ENCODE results near the gene LIMA1. TPM values are rescaled to one million over a fixed set of nuclear protein-coding genes. Genes with fewer than 3 reads are reported as not detected.

LIMA1 gene
- total and polyA plus RNA-seq, 2 donors (not counting 1 experiment from before 2014, with no cell fraction given) = 1.3 to 2.1 TPM

DNA sequence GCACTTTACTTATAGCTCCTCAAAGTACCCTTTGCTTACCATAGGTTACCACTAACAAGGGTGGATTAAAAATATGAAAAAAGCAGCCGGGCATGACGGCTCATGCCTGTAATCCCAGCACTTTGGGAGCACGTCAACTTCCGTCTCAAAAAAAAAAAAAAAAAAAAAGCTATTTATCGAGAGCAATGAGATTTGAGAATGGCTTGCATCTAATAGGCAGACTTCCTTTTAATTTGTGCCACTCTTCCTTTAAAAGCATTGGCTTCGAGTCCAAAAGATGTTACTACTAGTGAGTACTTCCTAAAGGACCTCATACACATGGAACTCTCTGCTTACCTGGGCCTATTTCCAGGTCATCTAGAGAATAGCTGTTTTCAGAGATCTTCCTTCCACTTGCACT lies 77.7 kb downstream of the LIMA1 start:
- Mint-ChIP-seq H3K9me3 (ENCODE audit: insufficient read depth) (no peaks in the 10 kb centered on the region), H3K4me1 (no peaks in the 10 kb centered on the region), H3K27me3 (no peaks in the 10 kb centered on the region), H3K4me3 (no peak overlapping the region), H3K27ac (no peak overlapping the region)
- no peaks in the 10 kb centered on the region for H3K4me1 ChIP-seq (ENCODE audit: control insufficient read depth in 2 of 2, insufficient read depth in 2 of 2, low read length in 2 of 2)
- TF ChIP-seq EZH2 (IDR thresholded peaks at IDR 0.05; ENCODE audit: borderline replicate concordance, insufficient read depth, low read depth, low read length, poor library complexity, severe bottlenecking) = no peak
- TF ChIP-seq, protein P1, sequence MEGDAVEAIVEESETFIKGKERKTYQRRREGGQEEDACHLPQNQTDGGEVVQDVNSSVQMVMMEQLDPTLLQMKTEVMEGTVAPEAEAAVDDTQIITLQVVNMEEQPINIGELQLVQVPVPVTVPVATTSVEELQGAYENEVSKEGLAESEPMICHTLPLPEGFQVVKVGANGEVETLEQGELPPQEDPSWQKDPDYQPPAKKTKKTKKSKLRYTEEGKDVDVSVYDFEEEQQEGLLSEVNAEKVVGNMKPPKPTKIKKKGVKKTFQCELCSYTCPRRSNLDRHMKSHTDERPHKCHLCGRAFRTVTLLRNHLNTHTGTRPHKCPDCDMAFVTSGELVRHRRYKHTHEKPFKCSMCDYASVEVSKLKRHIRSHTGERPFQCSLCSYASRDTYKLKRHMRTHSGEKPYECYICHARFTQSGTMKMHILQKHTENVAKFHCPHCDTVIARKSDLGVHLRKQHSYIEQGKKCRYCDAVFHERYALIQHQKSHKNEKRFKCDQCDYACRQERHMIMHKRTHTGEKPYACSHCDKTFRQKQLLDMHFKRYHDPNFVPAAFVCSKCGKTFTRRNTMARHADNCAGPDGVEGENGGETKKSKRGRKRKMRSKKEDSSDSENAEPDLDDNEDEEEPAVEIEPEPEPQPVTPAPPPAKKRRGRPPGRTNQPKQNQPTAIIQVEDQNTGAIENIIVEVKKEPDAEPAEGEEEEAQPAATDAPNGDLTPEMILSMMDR (IDR thresholded peaks at IDR 0.05) = no peak
- intact Hi-C loops (cut with micrococcal nuclease) = no loop called here
- CTCF ChIA-PET = interaction anchor here (0.6 to 0.8 kb wide), 3 partner anchors 23 to 150 kb away, joined by 3 to 4 read pairs (median 4); no protein-coding TSS in a partner anchor
- H3K27me3 ChIP-seq (replicated peaks in 1 of 4; ENCODE audit: control extremely low read depth in 1 of 4, control insufficient read depth in 3 of 4, insufficient read depth in 4 of 4, low read length in 3 of 4) = no peaks in the 10 kb centered on the region
- WGBS (ENCODE audit: insufficient coverage) = 97% methylated on average over 6 of the region's 6 CpGs
- H3K36me3 ChIP-seq (replicated peaks in 1 of 2; ENCODE audit: control extremely low read depth in 1 of 2, control insufficient read depth in 1 of 2, extremely low read depth in 1 of 2, insufficient read depth in 2 of 2, low read length in 1 of 2) = no peaks in the 10 kb centered on the region
- H2AFZ ChIP-seq (ENCODE audit: insufficient read depth, low read depth, low read length, poor library complexity, severe bottlenecking) = no peak overlapping the region
- H3K9me3 ChIP-seq (ENCODE audit: control extremely low read depth in 1 of 3, control insufficient read depth in 2 of 3, insufficient read depth in 1 of 3, low read length in 2 of 3) = peaks cover 0 to 8% (median 0%) of the 10 kb centered on the region in 3 donors
- no peaks in the 10 kb centered on the region for H4K20me1 ChIP-seq (ENCODE audit: control insufficient read depth, insufficient read depth, low read length, poor library complexity, severe bottlenecking)
- H3K4me3 ChIP-seq (ENCODE audit: control extremely low read depth in 1 of 5, extremely low read depth in 1 of 5, insufficient read depth in 1 of 5, low read depth in 2 of 5, low read length in 4 of 5) = no peak overlapping the region
- no peak overlapping the region for H3K27ac ChIP-seq (ENCODE audit: low read length in 2 of 2)
- no peak overlapping the region for H3K9ac ChIP-seq (ENCODE audit: low read length)
- ATAC-seq (ENCODE audit: low read depth) (no peak), DNase-seq (no peak)
- no peaks in the 10 kb centered on the region for H3K79me2 ChIP-seq (ENCODE audit: control insufficient read depth, insufficient read depth, low read length)
- H3K4me2 ChIP-seq (replicated peaks; ENCODE audit: low read depth, low read length, poor library complexity, severe bottlenecking) = no peak overlapping the region
- POLR2A ChIA-PET = no interaction called here

DNA sequence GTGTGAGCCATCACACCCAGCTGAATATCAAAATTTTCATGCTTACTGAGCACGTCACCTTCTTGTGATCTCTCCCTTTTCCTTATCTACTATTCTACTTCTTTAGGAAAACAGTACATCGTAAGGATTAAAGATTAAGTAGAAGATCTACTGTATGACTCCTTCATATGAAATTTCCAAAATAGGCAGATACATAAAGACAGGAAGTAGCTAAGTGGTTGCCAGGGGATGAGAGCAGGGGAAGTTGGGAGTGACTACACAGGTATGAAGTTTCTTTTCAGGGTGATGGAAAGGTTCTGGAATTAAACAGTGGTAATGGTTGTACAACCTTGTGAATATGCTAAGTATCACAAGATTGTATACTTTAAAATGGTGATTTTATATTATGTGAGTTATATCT lies 79.6 kb downstream of the LIMA1 start:
- no peak overlapping the region for H2AFZ ChIP-seq (ENCODE audit: insufficient read depth, low read depth, low read length, poor library complexity, severe bottlenecking)
- DNase-seq = no peak
- no peaks in the 10 kb centered on the region for H3K27me3 Mint-ChIP-seq
- no CpG with 5 or more reads among the region's 2 CpGs for WGBS (ENCODE audit: insufficient coverage)
- intact Hi-C loops (cut with micrococcal nuclease) = no loop called here
- H3K4me3 Mint-ChIP-seq = no peak overlapping the region
- H3K27ac Mint-ChIP-seq = no peak overlapping the region
- no peak for TF ChIP-seq EZH2 (IDR thresholded peaks at IDR 0.05; ENCODE audit: borderline replicate concordance, insufficient read depth, low read depth, low read length, poor library complexity, severe bottlenecking)
- TF ChIP-seq, protein P1 (IDR thresholded peaks at IDR 0.05) = no peak
- H3K9me3 ChIP-seq (ENCODE audit: control extremely low read depth in 1 of 3, control insufficient read depth in 2 of 3, insufficient read depth in 1 of 3, low read length in 2 of 3) = peaks cover 0 to 8% (median 0%) of the 10 kb centered on the region in 3 donors
- no peaks in the 10 kb centered on the region for H3K9me3 Mint-ChIP-seq (ENCODE audit: insufficient read depth)
- H3K4me3 ChIP-seq (ENCODE audit: control extremely low read depth in 1 of 5, extremely low read depth in 1 of 5, insufficient read depth in 1 of 5, low read depth in 2 of 5, low read length in 4 of 5) = no peak overlapping the region
- H3K4me2 ChIP-seq (replicated peaks; ENCODE audit: low read depth, low read length, poor library complexity, severe bottlenecking) = no peak overlapping the region
- H3K9ac ChIP-seq (ENCODE audit: low read length) = no peak overlapping the region
- no peaks in the 10 kb centered on the region for H3K79me2 ChIP-seq (ENCODE audit: control insufficient read depth, insufficient read depth, low read length)
- no peak for ATAC-seq (ENCODE audit: low read depth)
- H3K4me1 ChIP-seq (ENCODE audit: control insufficient read depth in 2 of 2, insufficient read depth in 2 of 2, low read length in 2 of 2) = no peaks in the 10 kb centered on the region
- H3K36me3 ChIP-seq (replicated peaks in 1 of 2; ENCODE audit: control extremely low read depth in 1 of 2, control insufficient read depth in 1 of 2, extremely low read depth in 1 of 2, insufficient read depth in 2 of 2, low read length in 1 of 2) = no peaks in the 10 kb centered on the region
- no peak overlapping the region for H3K27ac ChIP-seq (ENCODE audit: low read length in 2 of 2)
- CTCF ChIA-PET = no interaction called here
- POLR2A ChIA-PET = no interaction called here
- no peaks in the 10 kb centered on the region for H3K27me3 ChIP-seq (replicated peaks in 1 of 4; ENCODE audit: control extremely low read depth in 1 of 4, control insufficient read depth in 3 of 4, insufficient read depth in 4 of 4, low read length in 3 of 4)
- no peaks in the 10 kb centered on the region for H4K20me1 ChIP-seq (ENCODE audit: control insufficient read depth, insufficient read depth, low read length, poor library complexity, severe bottlenecking)
- H3K4me1 Mint-ChIP-seq = no peaks in the 10 kb centered on the region
